GM12878 (cell line): ENCODE measurements around the gene CXCL9. TPM values are rescaled to one million over a fixed set of nuclear protein-coding genes. Genes with fewer than 3 reads are reported as not detected.
"Not testable (repeated sequence)": the region's sequence is repeated elsewhere in the genome, so short reads cannot be mapped to it uniquely, and the experiment has no call there.

Experiments
- ATAC-seq: fragments of 200-7000 bp; cut with Tn5 transposase; 3 replicates; pipeline ENCODE4 v1.9.1; 2020; ENCODE audit warnings: mild to moderate bottlenecking, moderate library complexity
- BruUV-seq: library from RNA; stranded (reverse); fragments of 400-500 nt; replicated peaks from 2 replicates; lab custom pipeline; 2021; lab: Mats Ljungman, UMichigan
- CTCF ChIA-PET: fragments of 300-600 bp; sonication (Branson Sonifier 250); formaldehyde crosslinking; extraction: SDS; loops from one replicate; lab custom pipeline; 2021; ENCODE audit warnings: inconsistent platforms; lab: Yijun Ruan, JAX
- POLR2A ChIA-PET: fragments of 350-600 bp; formaldehyde crosslinking; extraction: SDS; loops from one replicate; lab custom pipeline; 2021; ENCODE audit warnings: inconsistent platforms; lab: Charles Lee
- RAD21 ChIA-PET: fragments of 300-600 bp; sonication (Branson Sonifier 250); formaldehyde crosslinking; loops from one replicate; lab custom pipeline; 2023; ENCODE audit warnings: antibody characterized with exemption; ENCODE audit not compliant: unreplicated experiment; lab: Charles Lee
- SMC1A ChIA-PET: fragments of 300-600 bp; sonication (Branson Sonifier 250); formaldehyde crosslinking; loops from one replicate; lab custom pipeline; 2023; ENCODE audit not compliant: unreplicated experiment, uncharacterized antibody; lab: Charles Lee
- DNase-seq: peaks from one replicate; pipeline ENCODE4 v3.0.0-alpha.2; 2011; ENCODE audit warnings: low read depth, low spot score
- FAIRE-seq: peaks from 3 replicates; lab custom pipeline; 2011; peaks lifted over from hg19 to GRCh38; lab: Jason Lieb, UNC
- H2AFZ ChIP-seq: 2 replicates; pipeline ENCODE4 v1.6.0; 2011; ENCODE audit warnings: low read depth, low read length, control low read depth; ENCODE audit not compliant: control insufficient read depth
- H3K27ac ChIP-seq: 2 replicates; pipeline ENCODE4 v1.5.1; 2011; ENCODE audit warnings: control low read depth; ENCODE audit not compliant: control insufficient read depth, insufficient read depth
- H3K27me3 ChIP-seq, 2 experiments: replicated peaks in 1 of 2; 2 replicates each; pipeline versions ENCODE4 v1.6.0 to v1.6.1; 2011; ENCODE audit warnings: low read length in 1 of 2; ENCODE audit not compliant: control insufficient read depth in 2 of 2, insufficient read depth in 2 of 2
- H3K36me3 ChIP-seq, 2 experiments: 2 replicates each; pipeline ENCODE4 v1.5.1; 2011; ENCODE audit warnings: low read length in 1 of 2; ENCODE audit not compliant: control insufficient read depth in 2 of 2, insufficient read depth in 2 of 2
- H3K4me1 ChIP-seq: 2 replicates; pipeline ENCODE4 v1.6.1; 2011; ENCODE audit warnings: mild to moderate bottlenecking, low read length, moderate library complexity, mixed read lengths; ENCODE audit not compliant: control insufficient read depth, insufficient read depth
- H3K4me2 ChIP-seq: 2 replicates; pipeline ENCODE4 v1.6.0; 2011; ENCODE audit warnings: control low read depth; ENCODE audit not compliant: control insufficient read depth, insufficient read depth
- H3K4me3 ChIP-seq: fragments of 200-600 bp; sonication (generic); 2 replicates; pipeline ENCODE4 v1.5.1; 2016
- H3K79me2 ChIP-seq: 2 replicates; pipeline ENCODE4 v1.6.0; 2011; ENCODE audit warnings: low read length; ENCODE audit not compliant: control insufficient read depth, insufficient read depth
- H3K9ac ChIP-seq: 2 replicates; pipeline ENCODE4 v1.8.0; 2011; ENCODE audit warnings: low read length, control low read depth, mixed read lengths; ENCODE audit not compliant: control insufficient read depth, insufficient read depth
- H3K9me3 ChIP-seq: replicated peaks from 3 replicates; pipeline ENCODE4 v1.5.1; 2011; ENCODE audit warnings: mild to moderate bottlenecking, low read length; ENCODE audit not compliant: control insufficient read depth, insufficient read depth
- H4K20me1 ChIP-seq: 2 replicates; pipeline ENCODE4 v1.6.0; 2011; ENCODE audit not compliant: control insufficient read depth, insufficient read depth
- whole genome bisulfite sequencing: methylation state at CpG from one replicate; pipeline ENCODE4 v1.1.6; 2016; ENCODE audit warnings: low lambda C conversion rate; ENCODE audit not compliant: insufficient replicate concordance, insufficient coverage; ENCODE audit errors: missing lambda C conversion rate; 5-methylcytosine and 5-hydroxymethylcytosine counted together
- in situ Hi-C: fragments of 300-500 bp; cut with MboI; formaldehyde crosslinking; loops from 9 replicates; pipeline ENCODE4 v1.14.3; 2018; ENCODE audit warnings: mixed read lengths
- intact Hi-C: fragments of 100-400 bp; cut with micrococcal nuclease; formaldehyde crosslinking; loops from one replicate; pipeline ENCODE4 v1.14.2; 2022; ENCODE audit not compliant: unreplicated experiment
- polyA plus RNA-seq, 11 experiments: library from polyadenylated mRNA; depleted of rRNA in 4 of 11; unstranded in 6 of 11; stranded (reverse) in 5 of 11; fragments of >200 nt; fragmentation: Nextera tagmentation in 4 of 11; fragmentation: Illumina TruSeq in 1 of 11; extraction: Ambion mirVana in 4 of 11; extraction: Trizol in 1 of 11; gene quantifications; 1 replicate in 1 of 11; 2 replicates in 10 of 11; pipeline versions ENCODE4 v1.2.1 to v1.2.3, GENCODE V29; 2011 to 2016; ENCODE audit warnings: inconsistent platforms in 2 of 11, missing spikeins in 2 of 11, low read depth in 1 of 11
- total RNA-seq, 4 experiments: library from RNA; depleted of rRNA in 3 of 4; stranded (reverse); fragments of >200 nt in 3 of 4; fragmentation: Illumina TruSeq in 1 of 4; extraction: Trizol in 1 of 4; gene quantifications; 2 replicates each; pipeline versions ENCODE4 v1.2.1 to v1.2.3, GENCODE V29; 2013 to 2021

CXCL9 gene
- total and polyA plus RNA-seq, 10 of the 15 experiments (the other 5 are each of a cell fraction or from before 2014, with no cell fraction given), result 0.03 to 0.46 (median 0.22) TPM; not detected in 1

GRCh38 chr4:76049860-76050416 lies 42.6 kb upstream of the CXCL9 start:
- CTCF ChIA-PET, ATAC-seq, H3K27me3 ChIP-seq, H3K4me2 ChIP-seq, in situ Hi-C loops, H4K20me1 ChIP-seq, FAIRE-seq, H3K27ac ChIP-seq, BruUV-seq, H3K36me3 ChIP-seq, H3K9ac ChIP-seq, intact Hi-C loops, H3K79me2 ChIP-seq, H3K9me3 ChIP-seq, H3K4me3 ChIP-seq, H3K4me1 ChIP-seq, POLR2A ChIA-PET, RAD21 ChIA-PET, H2AFZ ChIP-seq, DNase-seq: not testable (repeated sequence)
- 78% methylated on average over 15 of the region's 17 CpGs for whole genome bisulfite sequencing
- SMC1A ChIA-PET, result interaction anchor here (1.4 kb wide), 1 partner anchor 8 kb away, joined by 5 read pairs; no protein-coding TSS in a partner anchor

GRCh38 chr4:76044686-76045085 lies 37.4 kb upstream of the CXCL9 start:
- H3K27ac ChIP-seq, H3K4me3 ChIP-seq, intact Hi-C loops, CTCF ChIA-PET, H3K4me1 ChIP-seq, DNase-seq, H3K4me2 ChIP-seq, in situ Hi-C loops, SMC1A ChIA-PET, BruUV-seq, H2AFZ ChIP-seq, H3K9me3 ChIP-seq, H3K27me3 ChIP-seq, H3K36me3 ChIP-seq, POLR2A ChIA-PET, FAIRE-seq, H3K79me2 ChIP-seq, RAD21 ChIA-PET, H4K20me1 ChIP-seq, ATAC-seq, H3K9ac ChIP-seq: not testable (repeated sequence)
- 20% methylated on average over 4 of the region's 4 CpGs for WGBS

GRCh38 chr4:76043306-76043705 lies 36.0 kb upstream of the CXCL9 start:
- BruUV-seq, H3K27me3 ChIP-seq, DNase-seq, H3K4me1 ChIP-seq, CTCF ChIA-PET, H3K79me2 ChIP-seq, H3K4me3 ChIP-seq, H3K9me3 ChIP-seq, H3K36me3 ChIP-seq, FAIRE-seq, H4K20me1 ChIP-seq, in situ Hi-C loops, intact Hi-C loops, POLR2A ChIA-PET, H3K27ac ChIP-seq, H3K4me2 ChIP-seq, ATAC-seq, H2AFZ ChIP-seq, H3K9ac ChIP-seq, RAD21 ChIA-PET: not testable (repeated sequence)
- whole genome bisulfite sequencing, result 57% methylated on average over 9 of the region's 18 CpGs
- SMC1A ChIA-PET, result interaction anchor here (1.7 kb wide), 1 partner anchor 47 kb away, joined by 4 read pairs; no protein-coding TSS in a partner anchor
